ENCODE results near the gene GHSR. TPM values are rescaled to one million over a fixed set of nuclear protein-coding genes. Genes with fewer than 3 reads are reported as not detected.

The GHSR gene
- total RNA-seq, 1 experiment from 2014 or later, result not detected

DNA sequence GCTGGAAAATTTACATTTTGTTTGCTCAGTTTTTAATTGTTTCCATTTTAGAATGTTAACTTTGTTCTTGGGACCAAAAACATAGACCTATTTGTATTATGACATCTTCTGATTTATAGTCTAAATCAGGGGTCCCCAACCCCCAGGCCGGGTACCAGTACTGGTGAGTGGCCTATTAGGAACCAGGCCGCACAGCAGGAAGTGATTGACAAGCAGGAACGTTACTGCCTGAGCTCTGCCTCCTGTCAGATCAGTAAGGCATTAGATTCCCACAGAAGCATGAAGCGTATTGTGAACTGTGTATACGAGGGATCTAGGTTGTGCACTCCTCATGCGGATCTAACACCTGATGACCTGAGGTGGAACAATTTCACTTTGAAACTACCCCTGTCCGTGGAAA lies 51.9 kb downstream of the GHSR start:
- ChIA-PET CTCF (no interaction called here), POLR2A (no interaction called here)
- Mint-ChIP-seq H3K27ac (ENCODE audit: unreplicated experiment) (no peak overlapping the region), H3K36me3 (ENCODE audit: insufficient read depth, unreplicated experiment) (peaks cover 30% of the 10 kb centered on the region), H3K4me3 (ENCODE audit: unreplicated experiment) (no peak overlapping the region), H3K9me3 (ENCODE audit: unreplicated experiment) (no peaks in the 10 kb centered on the region), H3K27me3 (ENCODE audit: insufficient read depth, unreplicated experiment) (no peaks in the 10 kb centered on the region), H3K4me1 (ENCODE audit: low read depth, unreplicated experiment) (no peaks in the 10 kb centered on the region)
- Histone ChIP-seq H3K9me3 (no peaks in the 10 kb centered on the region), H3K4me1 (no peaks in the 10 kb centered on the region), H3K36me3 (ENCODE audit: control insufficient read depth, insufficient read depth, low read length) (no peaks in the 10 kb centered on the region), H3K27me3 (replicated peaks; ENCODE audit: control insufficient read depth, insufficient read depth, low read length) (no peaks in the 10 kb centered on the region), H3K4me3 (ENCODE audit: low read depth, low read length) (no peak overlapping the region)
- intact Hi-C loops (cut with micrococcal nuclease; ENCODE audit: unreplicated experiment), result no loop called here
- no TSS peak for BruUV-seq (replicated peaks)
- TF ChIP-seq, protein P1, sequence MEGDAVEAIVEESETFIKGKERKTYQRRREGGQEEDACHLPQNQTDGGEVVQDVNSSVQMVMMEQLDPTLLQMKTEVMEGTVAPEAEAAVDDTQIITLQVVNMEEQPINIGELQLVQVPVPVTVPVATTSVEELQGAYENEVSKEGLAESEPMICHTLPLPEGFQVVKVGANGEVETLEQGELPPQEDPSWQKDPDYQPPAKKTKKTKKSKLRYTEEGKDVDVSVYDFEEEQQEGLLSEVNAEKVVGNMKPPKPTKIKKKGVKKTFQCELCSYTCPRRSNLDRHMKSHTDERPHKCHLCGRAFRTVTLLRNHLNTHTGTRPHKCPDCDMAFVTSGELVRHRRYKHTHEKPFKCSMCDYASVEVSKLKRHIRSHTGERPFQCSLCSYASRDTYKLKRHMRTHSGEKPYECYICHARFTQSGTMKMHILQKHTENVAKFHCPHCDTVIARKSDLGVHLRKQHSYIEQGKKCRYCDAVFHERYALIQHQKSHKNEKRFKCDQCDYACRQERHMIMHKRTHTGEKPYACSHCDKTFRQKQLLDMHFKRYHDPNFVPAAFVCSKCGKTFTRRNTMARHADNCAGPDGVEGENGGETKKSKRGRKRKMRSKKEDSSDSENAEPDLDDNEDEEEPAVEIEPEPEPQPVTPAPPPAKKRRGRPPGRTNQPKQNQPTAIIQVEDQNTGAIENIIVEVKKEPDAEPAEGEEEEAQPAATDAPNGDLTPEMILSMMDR (IDR thresholded peaks at IDR 0.05; ENCODE audit: insufficient read depth in 1 of 2, low read depth in 1 of 2, low read length in 1 of 2, severe bottlenecking in 1 of 2, unreplicated experiment in 1 of 2), result no peak
- no peak for DNase-seq

DNA sequence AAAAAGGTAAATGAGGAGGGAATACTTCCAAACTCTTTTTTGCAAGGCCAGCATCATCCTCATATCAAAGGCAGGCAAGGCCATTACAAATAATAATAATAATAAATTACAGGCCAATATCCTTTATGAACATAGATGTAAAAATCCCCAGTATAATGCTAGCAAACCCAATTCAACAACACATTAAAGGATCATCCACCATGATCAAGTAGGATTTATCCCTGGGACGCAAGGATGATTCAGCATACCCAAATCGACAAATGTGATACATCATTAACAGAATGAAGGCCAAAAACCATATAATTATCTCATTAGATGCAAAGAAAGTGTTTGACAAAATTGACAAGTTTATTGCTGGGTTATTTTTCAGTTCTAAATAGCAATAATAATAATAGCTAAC lies 53.6 kb downstream of the GHSR start:
- Histone ChIP-seq H3K4me1 (no peaks in the 10 kb centered on the region), H3K36me3 (ENCODE audit: control insufficient read depth, insufficient read depth, low read length) (no peaks in the 10 kb centered on the region), H3K27me3 (replicated peaks; ENCODE audit: control insufficient read depth, insufficient read depth, low read length) (no peaks in the 10 kb centered on the region), H3K4me3 (ENCODE audit: low read depth, low read length) (no peak overlapping the region), H3K9me3 (no peaks in the 10 kb centered on the region)
- Mint-ChIP-seq H3K4me3 (ENCODE audit: unreplicated experiment) (no peak overlapping the region), H3K4me1 (ENCODE audit: low read depth, unreplicated experiment) (no peaks in the 10 kb centered on the region), H3K27ac (ENCODE audit: unreplicated experiment) (no peak overlapping the region), H3K9me3 (ENCODE audit: unreplicated experiment) (no peaks in the 10 kb centered on the region), H3K27me3 (ENCODE audit: insufficient read depth, unreplicated experiment) (no peaks in the 10 kb centered on the region), H3K36me3 (ENCODE audit: insufficient read depth, unreplicated experiment) (peaks cover 30% of the 10 kb centered on the region)
- TF ChIP-seq, protein P1 (IDR thresholded peaks at IDR 0.05; ENCODE audit: insufficient read depth in 1 of 2, low read depth in 1 of 2, low read length in 1 of 2, severe bottlenecking in 1 of 2, unreplicated experiment in 1 of 2), result no peak
- BruUV-seq (replicated peaks), result no TSS peak
- CTCF ChIA-PET, result no interaction called here
- intact Hi-C loops (cut with micrococcal nuclease; ENCODE audit: unreplicated experiment), result no loop called here
- POLR2A ChIA-PET, result no interaction called here
- DNase-seq, result no peak

Other genes with a start within 250 kb of the GHSR start
- not detected in 2 replicates for gene TNFSF10, start 75.0 kb upstream of the GHSR start, total RNA-seq (2022)